GM21529 (cell line): ENCODE measurements around the gene PRSS56.

Experiments used
- ATAC-seq: cut with Tn5 transposase; IDR thresholded peaks from one replicate; pipeline ENCODE4 v1.9.1; 2021; ENCODE audit not compliant: unreplicated experiment

The PRSS56 gene

DNA sequence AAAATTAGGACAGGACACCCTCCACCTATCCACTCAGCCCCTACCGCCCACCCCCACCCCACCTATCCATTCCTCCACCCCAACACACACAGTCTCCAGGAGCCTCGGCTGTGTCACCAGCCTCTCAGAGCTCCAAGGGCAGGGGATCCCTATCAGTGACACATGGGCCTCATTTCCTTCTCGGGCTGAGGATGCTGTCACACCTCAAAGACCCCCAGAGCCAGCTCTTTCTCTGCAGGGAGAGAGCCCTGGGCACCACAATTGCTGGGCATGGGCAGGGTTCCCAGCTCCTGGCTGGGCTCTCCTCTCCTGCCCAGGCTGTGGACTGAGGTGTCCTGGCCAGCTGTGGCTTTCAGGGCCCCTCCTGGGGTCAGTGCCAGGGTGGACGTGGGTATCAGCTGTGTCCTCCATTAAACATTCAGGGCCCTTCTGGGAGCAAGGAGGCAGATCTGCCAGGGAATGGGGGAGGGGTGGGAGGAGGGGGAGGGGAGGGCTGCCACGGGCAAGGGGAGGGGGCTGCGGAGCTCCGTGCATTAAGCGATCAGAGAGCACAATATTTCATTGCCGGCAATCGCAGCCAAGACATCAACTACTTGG lies 18.3 kb upstream of the PRSS56 start:
- ATAC-seq: no peak

- ATAC-seq: no peak
These were observed 17.7 kb upstream of the PRSS56 start for GRCh38 chr2:232502511-232502910.

- no peak for ATAC-seq
These were observed 17.0 kb upstream of the PRSS56 start for GRCh38 chr2:232502911-232503808.

- no peak for ATAC-seq
These were observed 16.3 kb upstream of the PRSS56 start for GRCh38 chr2:232503809-232504323.

DNA sequence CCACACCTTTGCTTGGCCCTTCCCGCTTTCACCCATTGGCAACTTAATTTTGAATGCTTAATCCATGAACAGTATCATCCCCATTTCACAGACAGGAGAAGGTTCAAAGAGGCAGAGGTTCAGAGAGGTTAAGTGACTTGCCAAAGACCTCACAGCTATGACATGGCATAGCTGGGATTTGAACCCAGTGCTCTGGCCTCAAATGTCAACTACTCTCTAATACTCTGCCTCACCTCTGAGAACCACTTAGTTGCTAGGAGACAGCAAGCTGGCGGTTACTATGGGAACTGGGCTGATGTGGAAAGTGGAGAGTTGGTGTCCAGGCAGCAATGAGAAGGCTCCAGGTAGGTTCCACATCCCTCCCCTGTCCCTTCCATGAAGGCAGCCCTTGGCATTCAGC lies 15.8 kb upstream of the PRSS56 start:
- ATAC-seq: no peak

- ATAC-seq: no peak
These were observed 14.3 kb upstream of the PRSS56 start for GRCh38 chr2:232505856-232506255.

DNA sequence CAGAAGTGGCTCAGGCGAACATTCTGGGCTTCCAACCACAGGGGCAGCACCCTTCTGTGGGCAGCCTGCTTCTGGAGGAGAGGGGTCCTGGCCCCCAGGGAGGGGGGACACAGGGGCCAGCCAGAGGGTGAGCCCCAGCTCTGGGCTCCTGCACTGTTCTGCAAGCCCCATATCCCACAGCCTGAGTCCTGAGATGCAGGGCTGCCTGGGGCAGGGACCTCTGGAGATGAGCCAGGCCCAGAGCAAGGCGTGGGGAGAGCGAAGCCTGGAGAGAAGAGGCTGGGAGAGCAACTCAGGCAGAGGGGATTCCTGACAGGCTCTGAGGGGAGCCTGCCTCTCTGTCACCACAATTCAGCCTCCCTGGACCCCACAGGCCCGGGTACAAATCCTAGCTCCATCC lies 13.5 kb upstream of the PRSS56 start:
- ATAC-seq: no peak

GRCh38 chr2:232508251-232508650 lies 11.9 kb upstream of the PRSS56 start:
- ATAC-seq: no peak

- ATAC-seq: no peak
These were observed 8.8 kb upstream of the PRSS56 start for GRCh38 chr2:232511336-232511890.

DNA sequence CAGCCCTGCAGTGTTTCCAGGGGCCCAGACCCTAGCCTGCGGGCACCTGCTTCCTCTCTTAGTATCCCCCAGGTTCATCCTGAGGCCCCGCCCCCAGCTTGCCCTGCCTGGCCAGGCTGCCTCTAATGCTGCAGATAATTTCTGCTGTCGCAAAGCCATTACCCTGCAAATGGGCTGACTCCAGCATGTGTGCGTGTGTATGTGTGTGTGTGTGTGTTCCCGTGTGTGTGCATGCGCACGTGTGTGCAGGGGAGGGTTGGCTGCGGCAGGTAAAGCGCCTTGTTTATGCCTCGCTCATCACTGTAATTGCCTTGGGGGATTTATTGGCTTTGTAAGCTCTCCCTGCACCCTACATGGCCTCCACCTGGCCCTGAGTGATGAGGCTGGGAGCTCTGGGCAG lies 7.6 kb upstream of the PRSS56 start:
- ATAC-seq: no peak

DNA sequence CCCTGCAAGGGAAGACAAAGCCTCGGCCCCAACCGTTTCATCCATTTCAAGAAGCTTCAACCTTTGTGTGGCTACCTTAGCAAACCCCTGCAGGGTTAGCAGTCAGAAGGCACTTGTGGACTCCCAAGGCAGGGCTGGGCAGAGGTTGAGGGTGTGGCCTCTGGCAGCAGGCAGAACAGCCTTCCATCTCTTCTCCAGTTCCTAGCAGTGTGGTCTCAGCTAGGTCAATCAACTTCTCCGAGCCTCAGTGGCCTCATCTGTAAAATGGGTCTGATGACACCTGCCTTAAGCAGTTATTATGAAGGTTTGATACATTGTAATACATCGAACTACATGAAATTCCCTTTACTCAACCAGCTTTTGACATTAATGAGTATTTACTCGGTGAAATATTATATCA lies 6.8 kb upstream of the PRSS56 start:
- ATAC-seq: no peak

DNA sequence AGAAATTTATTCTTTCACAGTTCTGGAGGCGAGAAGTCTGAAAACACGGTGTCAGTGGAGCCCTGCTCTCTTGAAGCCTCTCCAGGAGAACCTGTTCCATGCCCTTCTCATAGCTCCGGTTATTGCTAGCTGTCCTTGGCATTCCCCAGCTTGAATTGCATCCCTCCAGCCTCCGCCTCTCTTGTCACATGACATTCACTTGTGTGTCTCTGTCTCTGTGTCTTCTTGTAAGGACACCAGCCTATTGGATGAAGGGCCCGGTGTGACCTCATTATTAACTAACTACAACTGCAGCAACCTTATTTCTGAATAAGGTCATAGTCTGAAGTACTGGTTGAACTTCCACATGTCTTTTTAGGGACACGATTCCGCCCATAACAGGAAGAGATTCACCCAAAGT lies 4.5 kb upstream of the PRSS56 start:
- ATAC-seq: no peak

- no peak for ATAC-seq
These were observed 3.6 kb upstream of the PRSS56 start for GRCh38 chr2:232516551-232516950.

DNA sequence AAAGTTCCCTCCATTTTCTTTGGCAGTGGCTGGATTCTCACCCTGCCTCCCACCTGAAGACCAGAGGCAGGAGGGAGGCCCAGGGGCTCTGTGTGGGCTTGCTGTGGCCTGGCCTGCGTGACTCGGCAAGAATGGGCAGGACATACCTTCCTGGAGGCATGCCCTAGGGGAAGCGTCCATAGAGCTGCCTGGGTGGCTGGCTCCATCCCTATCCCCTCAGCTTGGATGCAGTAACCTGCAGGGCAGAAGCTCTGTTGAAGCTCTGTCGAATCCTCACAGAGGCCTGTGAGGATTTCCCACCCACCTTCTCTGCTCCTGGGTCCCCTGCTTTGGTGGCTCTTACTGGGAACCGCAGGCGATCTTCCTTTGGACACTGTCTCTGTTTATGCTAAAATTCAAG lies 1.3 kb upstream of the PRSS56 start:
- ATAC-seq: no peak

DNA sequence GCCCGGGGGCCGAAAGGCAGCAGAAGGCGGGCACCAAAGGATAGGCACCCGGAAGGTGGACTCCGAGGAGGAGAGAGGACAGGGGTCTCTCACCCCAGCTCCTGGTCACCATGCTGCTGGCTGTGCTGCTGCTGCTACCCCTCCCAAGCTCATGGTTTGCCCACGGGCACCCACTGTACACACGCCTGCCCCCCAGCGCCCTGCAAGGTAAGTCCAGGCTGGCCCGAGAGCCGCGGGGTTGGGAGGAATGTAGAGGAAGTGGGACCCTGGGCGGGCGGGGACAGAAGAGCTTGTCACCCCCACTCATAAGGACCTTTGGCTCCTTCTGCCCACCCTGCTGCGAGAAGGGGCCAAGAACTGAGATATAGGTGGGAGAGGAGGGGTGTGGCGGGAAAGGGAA lies 301 bp downstream of the PRSS56 start:
- ATAC-seq: no peak

GRCh38 chr2:232521098-232521497 lies 910 bp downstream of the PRSS56 start:
- ATAC-seq: no peak

GRCh38 chr2:232521959-232522622 lies 1.9 kb downstream of the PRSS56 start:
- no peak for ATAC-seq

- no peak for ATAC-seq
These were observed 2.6 kb downstream of the PRSS56 start for GRCh38 chr2:232522623-232523401.

- no peak for ATAC-seq
These were observed 3.2 kb downstream of the PRSS56 start for GRCh38 chr2:232523402-232523681.

DNA sequence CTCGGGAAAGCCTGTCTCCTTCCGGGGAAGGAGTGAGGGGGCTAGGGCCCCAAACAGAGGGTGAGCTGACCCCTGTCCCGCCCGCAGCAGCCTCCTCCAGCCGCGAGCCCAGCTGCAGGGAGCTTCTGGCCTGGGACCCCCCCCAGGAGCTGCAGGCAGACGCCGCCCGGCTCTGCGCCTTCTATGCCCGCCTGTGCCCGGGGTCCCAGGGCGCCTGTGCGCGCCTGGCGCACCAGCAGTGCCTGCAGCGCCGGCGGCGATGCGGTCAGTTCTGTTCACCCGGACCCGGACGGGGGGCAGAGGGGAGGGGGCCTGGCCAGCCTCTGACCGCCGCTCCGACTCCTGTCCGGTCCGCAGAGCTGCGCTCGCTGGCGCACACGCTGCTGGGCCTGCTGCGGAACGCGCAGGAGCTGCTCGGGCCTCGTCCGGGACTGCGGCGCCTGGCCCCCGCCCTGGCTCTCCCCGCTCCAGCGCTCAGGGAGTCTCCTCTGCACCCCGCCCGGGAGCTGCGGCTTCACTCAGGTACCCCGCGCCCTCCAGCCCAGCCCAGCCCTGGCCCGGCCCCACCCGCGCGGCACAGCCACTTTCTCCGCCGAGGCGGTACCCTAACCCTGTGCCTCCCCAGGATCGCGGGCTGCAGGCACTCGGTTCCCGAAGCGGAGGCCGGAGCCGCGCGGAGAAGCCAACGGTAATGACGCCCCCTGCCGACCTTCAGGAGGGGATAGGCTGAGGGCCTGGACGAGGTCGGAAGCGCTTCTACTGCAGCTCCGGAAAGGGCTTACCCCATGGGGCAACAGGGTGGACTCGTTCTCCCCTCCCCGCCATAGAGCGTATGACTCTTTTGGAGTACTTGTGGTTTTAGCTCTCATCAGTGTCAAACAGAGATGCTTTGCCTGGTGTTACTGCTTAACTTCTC lies 3.8 kb downstream of the PRSS56 start:
- ATAC-seq: no peak
